ENCODE data around the gene ID2. TPM values are rescaled to one million over a fixed set of nuclear protein-coding genes. Genes with fewer than 3 reads are reported as not detected.

The ID2 gene
- total RNA-seq, 3 donors from 2014 or later (not counting 1 experiment from before 2014, with no cell fraction given) = 185 to 209 (median 191) TPM

GRCh38 chr2:8676191-8676920 lies 5.5 kb upstream of the ID2 start:
- peak in 1 of 2 donors; percentile 12 for DNase-seq
- intact Hi-C loops (cut with micrococcal nuclease) = no loop called here
- H3K4me1 ChIP-seq (ENCODE audit: control insufficient read depth, insufficient read depth, low read length) = peaks cover 42% of the 10 kb centered on the region
- no peak overlapping the region for H3K27ac ChIP-seq (ENCODE audit: low read length)
- Mint-ChIP-seq H3K27me3 (ENCODE audit: low read depth in 2 of 2) (peaks cover 6 to 20% of the 10 kb centered on the region in 2 donors), H3K9me3 (peaks cover 2 to 10% of the 10 kb centered on the region in 2 donors), H3K27ac (no peak overlapping the region), H3K36me3 (peaks cover 16% of the 10 kb centered on the region), H3K4me1 (peaks cover 38 to 55% of the 10 kb centered on the region in 2 donors), H3K4me3 (peak overlapping the region; percentile 31)
- WGBS (ENCODE audit: insufficient coverage) = 33% methylated on average over 51 of the region's 51 CpGs
- no peak overlapping the region for H3K4me3 ChIP-seq (ENCODE audit: low read length)
- peaks cover 7% of the 10 kb centered on the region for H3K9me3 ChIP-seq (ENCODE audit: control insufficient read depth, insufficient read depth, low read length)
- H3K36me3 ChIP-seq (ENCODE audit: control insufficient read depth, insufficient read depth, low read length) = no peaks in the 10 kb centered on the region
- TF ChIP-seq CTCF (IDR thresholded peaks at IDR 0.05) = no peak
- peaks cover 21% of the 10 kb centered on the region for H3K27me3 ChIP-seq (ENCODE audit: control insufficient read depth, insufficient read depth, low read length)
- no peak for ATAC-seq

- TF ChIP-seq CTCF (IDR thresholded peaks at IDR 0.05) = no peak
- peaks cover 21% of the 10 kb centered on the region for H3K27me3 ChIP-seq (ENCODE audit: control insufficient read depth, insufficient read depth, low read length)
- H3K9me3 ChIP-seq (ENCODE audit: control insufficient read depth, insufficient read depth, low read length) = peaks cover 7% of the 10 kb centered on the region
- peaks cover 39% of the 10 kb centered on the region for H3K4me1 ChIP-seq (ENCODE audit: control insufficient read depth, insufficient read depth, low read length)
- Mint-ChIP-seq H3K9me3 (peaks cover 2 to 10% of the 10 kb centered on the region in 2 donors), H3K4me3 (peak overlapping the region; percentile 93), H3K27ac (peak overlapping the region; percentile 65 to 89), H3K27me3 (ENCODE audit: low read depth in 2 of 2) (peaks cover 6 to 20% of the 10 kb centered on the region in 2 donors), H3K4me1 (peaks cover 35 to 55% of the 10 kb centered on the region in 2 donors), H3K36me3 (peaks cover 18% of the 10 kb centered on the region)
- intact Hi-C loops (cut with micrococcal nuclease) = no loop called here
- H3K27ac ChIP-seq (ENCODE audit: low read length) = no peak overlapping the region
- ATAC-seq = no peak
- H3K4me3 ChIP-seq (ENCODE audit: low read length) = no peak overlapping the region
- WGBS (ENCODE audit: insufficient coverage) = 21% methylated on average over 35 of the region's 35 CpGs
- DNase-seq = peak in 1 of 2 donors; percentile 20
- no peaks in the 10 kb centered on the region for H3K36me3 ChIP-seq (ENCODE audit: control insufficient read depth, insufficient read depth, low read length)
These were observed 4.8 kb upstream of the ID2 start for GRCh38 chr2:8676921-8677645.

GRCh38 chr2:8677646-8678592 lies 3.9 kb upstream of the ID2 start:
- Histone ChIP-seq H3K9me3 (ENCODE audit: control insufficient read depth, insufficient read depth, low read length) (peaks cover 7% of the 10 kb centered on the region), H3K4me3 (ENCODE audit: low read length) (peak overlapping the region; percentile 40), H3K4me1 (ENCODE audit: control insufficient read depth, insufficient read depth, low read length) (peaks cover 39% of the 10 kb centered on the region), H3K36me3 (ENCODE audit: control insufficient read depth, insufficient read depth, low read length) (no peaks in the 10 kb centered on the region), H3K27me3 (ENCODE audit: control insufficient read depth, insufficient read depth, low read length) (peaks cover 20% of the 10 kb centered on the region), H3K27ac (ENCODE audit: low read length) (peak overlapping the region; percentile 41)
- 4% methylated on average over 41 of the region's 41 CpGs for WGBS (ENCODE audit: insufficient coverage)
- Mint-ChIP-seq H3K36me3 (peaks cover 26% of the 10 kb centered on the region), H3K9me3 (peaks cover 2 to 10% of the 10 kb centered on the region in 2 donors), H3K4me1 (peaks cover 44 to 64% of the 10 kb centered on the region in 2 donors), H3K4me3 (peak overlapping the region; percentile 93), H3K27me3 (ENCODE audit: low read depth in 2 of 2) (peaks cover 6 to 20% of the 10 kb centered on the region in 2 donors), H3K27ac (peak overlapping the region; percentile 65 to 89)
- TF ChIP-seq CTCF (IDR thresholded peaks at IDR 0.05) = no peak
- intact Hi-C loops (cut with micrococcal nuclease) = no loop called here
- DNase-seq (peak in 1 of 2 donors; percentile 66), ATAC-seq (no peak)
